ENCODE measurements around the gene CRYBB3. TPM values are rescaled to one million over a fixed set of nuclear protein-coding genes. Genes with fewer than 3 reads are reported as not detected.

The CRYBB3 gene
- total RNA-seq, 4 donors from 2014 or later = 1.2 TPM; not detected in 3

GRCh38 chr22:25192406-25192805 is 7.3 kb upstream of the CRYBB3 start:
- Histone ChIP-seq H3K9me3 (no peaks in the 10 kb centered on the region), H3K4me1 (no peaks in the 10 kb centered on the region), H3K27me3 (no peaks in the 10 kb centered on the region), H3K27ac (no peak overlapping the region), H3K36me3 (peaks cover 0 to 9% (median 3%) of the 10 kb centered on the region in 4 donors), H3K4me3 (no peak overlapping the region)
- no peak for TF ChIP-seq POLR2AphosphoS5 (IDR thresholded peaks at IDR 0.05)
- TF ChIP-seq POLR2A (IDR thresholded peaks at IDR 0.05) = no peak
- TF ChIP-seq CTCF (IDR thresholded peaks at IDR 0.05) = no peak
- no peak for TF ChIP-seq EP300 (IDR thresholded peaks at IDR 0.05; ENCODE audit: low read depth)
- DNase-seq = no peak
- in situ Hi-C loops (cut with MboI; ENCODE audit: low pct_ligation_motif_present in 1 of 4, low pct_unique_long_range_greater_than_20kb in 1 of 4, low sequenced_read_pairs in 3 of 4) (no loop called here), intact Hi-C loops (cut with DNase I; ENCODE audit: low total_unique reads) (no loop called here)
- WGBS, 2 donors (ENCODE audit: low coverage in 1 of 2) = 84 to 100% methylated on average over 1 to 12 of the region's 12 CpGs

GRCh38 chr22:25193130-25193529 is 6.5 kb upstream of the CRYBB3 start:
- TF ChIP-seq POLR2A (IDR thresholded peaks at IDR 0.05) (no peak), POLR2AphosphoS5 (IDR thresholded peaks at IDR 0.05) (no peak), EP300 (IDR thresholded peaks at IDR 0.05; ENCODE audit: low read depth) (no peak), CTCF (IDR thresholded peaks at IDR 0.05) (no peak)
- H3K4me1 ChIP-seq = no peaks in the 10 kb centered on the region
- H3K4me3 ChIP-seq = no peak overlapping the region
- intact Hi-C loops (cut with DNase I; ENCODE audit: low total_unique reads) (no loop called here), in situ Hi-C loops (cut with MboI; ENCODE audit: low pct_ligation_motif_present in 1 of 4, low pct_unique_long_range_greater_than_20kb in 1 of 4, low sequenced_read_pairs in 3 of 4) (no loop called here)
- H3K27ac ChIP-seq = no peak overlapping the region
- H3K9me3 ChIP-seq = no peaks in the 10 kb centered on the region
- DNase-seq = no peak
- 33 to 53% methylated on average over 4 of the region's 4 CpGs for WGBS, 2 donors (ENCODE audit: low coverage in 1 of 2)
- peaks cover 0 to 9% (median 3%) of the 10 kb centered on the region in 4 donors for H3K36me3 ChIP-seq
- no peaks in the 10 kb centered on the region for H3K27me3 ChIP-seq

DNA sequence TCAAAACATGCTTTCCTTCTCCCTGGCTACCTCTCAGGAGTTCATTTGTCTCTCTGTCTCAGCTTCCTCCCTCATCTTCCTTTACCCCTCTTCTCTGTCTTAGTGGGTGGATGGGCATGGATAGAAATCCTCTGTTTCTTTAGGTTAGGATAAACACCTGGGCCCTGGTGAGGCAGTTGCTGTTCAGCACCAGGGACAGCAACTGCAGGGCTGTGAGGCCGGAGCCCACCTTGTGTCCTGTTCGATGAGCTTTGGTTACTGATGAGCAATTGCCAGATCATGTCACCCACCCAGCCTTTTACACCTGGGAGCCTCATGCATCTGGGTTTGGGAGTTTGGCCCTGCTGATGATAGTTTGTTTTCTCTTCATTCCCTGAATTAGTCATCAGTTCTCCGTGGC is 6.1 kb upstream of the CRYBB3 start:
- H3K4me1 ChIP-seq = no peaks in the 10 kb centered on the region
- no peak for TF ChIP-seq EP300 (IDR thresholded peaks at IDR 0.05; ENCODE audit: low read depth)
- TF ChIP-seq CTCF (IDR thresholded peaks at IDR 0.05) = no peak
- TF ChIP-seq POLR2AphosphoS5 (IDR thresholded peaks at IDR 0.05) = no peak
- no peak for TF ChIP-seq POLR2A (IDR thresholded peaks at IDR 0.05)
- H3K27me3 ChIP-seq = no peaks in the 10 kb centered on the region
- in situ Hi-C loops (cut with MboI; ENCODE audit: low pct_ligation_motif_present in 1 of 4, low pct_unique_long_range_greater_than_20kb in 1 of 4, low sequenced_read_pairs in 3 of 4) = no loop called here
- H3K9me3 ChIP-seq = no peaks in the 10 kb centered on the region
- peaks cover 0 to 9% (median 3%) of the 10 kb centered on the region in 4 donors for H3K36me3 ChIP-seq
- no peak for DNase-seq
- intact Hi-C loops (cut with DNase I; ENCODE audit: low total_unique reads) = no loop called here
- WGBS, 2 donors (ENCODE audit: low coverage in 1 of 2) = 64 to 100% methylated on average over 1 to 3 of the region's 3 CpGs
- H3K27ac ChIP-seq = no peak overlapping the region
- no peak overlapping the region for H3K4me3 ChIP-seq

DNA sequence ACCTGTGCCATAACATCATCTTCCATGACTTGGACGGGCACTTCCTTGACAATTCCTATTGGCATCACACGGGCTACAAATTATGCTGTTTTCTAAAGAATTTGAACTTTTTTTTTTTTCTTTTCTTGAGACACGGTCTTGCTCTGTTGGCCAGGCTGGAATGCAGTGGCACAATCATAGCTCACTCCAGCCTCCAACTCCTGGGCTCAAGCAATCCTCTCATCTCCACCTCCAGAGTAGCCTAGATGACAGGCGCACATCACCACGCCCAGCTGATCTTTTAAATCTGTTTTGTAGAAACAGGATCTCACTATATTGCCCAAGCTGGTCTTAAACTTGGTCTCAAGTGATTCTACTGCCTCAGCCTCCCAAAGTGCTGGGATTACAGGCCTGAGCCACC is 3.3 kb upstream of the CRYBB3 start:
- Histone ChIP-seq H3K4me3 (no peak overlapping the region), H3K27ac (no peak overlapping the region), H3K27me3 (no peaks in the 10 kb centered on the region), H3K9me3 (no peaks in the 10 kb centered on the region), H3K36me3 (peaks cover 0 to 9% (median 3%) of the 10 kb centered on the region in 4 donors), H3K4me1 (no peaks in the 10 kb centered on the region)
- no peak for DNase-seq
- whole genome bisulfite sequencing, 2 donors (ENCODE audit: low coverage in 1 of 2) = 88 to 92% methylated on average over 2 to 5 of the region's 5 CpGs
- TF ChIP-seq POLR2A (IDR thresholded peaks at IDR 0.05) (no peak), EP300 (IDR thresholded peaks at IDR 0.05; ENCODE audit: low read depth) (no peak), CTCF (IDR thresholded peaks at IDR 0.05) (no peak), POLR2AphosphoS5 (IDR thresholded peaks at IDR 0.05) (no peak)
- intact Hi-C loops (cut with DNase I; ENCODE audit: low total_unique reads) (no loop called here), in situ Hi-C loops (cut with MboI; ENCODE audit: low pct_ligation_motif_present in 1 of 4, low pct_unique_long_range_greater_than_20kb in 1 of 4, low sequenced_read_pairs in 3 of 4) (no loop called here)

All from transverse colon (tissue), 4 donors.